Fibroblast of the aortic adventitia (primary cell): ENCODE results near the gene TMEM178A. TPM values are rescaled to one million over a fixed set of nuclear protein-coding genes. Genes with fewer than 3 reads are reported as not detected.

Source experiments
- DNase-seq: peaks from one replicate; pipeline ENCODE4 v3.0.0-alpha.2; 2010; ENCODE audit warnings: low read depth
- H3K4me3 ChIP-seq: 2 replicates; pipeline ENCODE4 v1.5.1; 2011; ENCODE audit warnings: low read depth, mild to moderate bottlenecking, control low read depth, low read length, moderate library complexity
- total RNA-seq: library from RNA; depleted of rRNA; stranded (reverse); fragments of >200 nt; gene quantifications from 2 replicates; pipeline ENCODE4 v1.2.3, GENCODE V29; 2012; ENCODE audit warnings: low replicate concordance
- TF ChIP-seq, protein P1 (sequence below): IDR thresholded peaks from 2 replicates; pipeline ENCODE4 v1.5.1; 2011; ENCODE audit warnings: mild to moderate bottlenecking, low read length, control low read depth, inconsistent platforms; ENCODE audit not compliant: insufficient read depth

TMEM178A gene
- total RNA-seq, 1 donor = 0.36 TPM

DNA sequence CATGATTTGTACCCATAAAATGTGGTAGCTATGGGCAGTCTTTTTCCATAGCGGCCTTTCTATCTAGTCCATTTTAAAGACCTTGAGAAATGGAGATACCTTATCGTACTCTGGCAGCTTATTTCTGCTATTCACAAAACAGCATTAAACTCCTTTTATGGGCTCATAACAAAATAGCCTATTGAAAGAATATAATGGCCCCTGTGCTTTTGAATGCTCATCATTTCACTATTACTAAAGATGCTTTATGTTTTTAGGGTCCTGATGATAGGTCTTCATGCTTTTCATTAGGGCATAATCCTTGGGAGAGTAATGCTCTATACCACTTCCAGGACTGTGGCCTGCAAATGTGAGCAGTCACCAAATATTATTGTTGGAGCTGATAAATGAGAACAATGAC, 7.3 kb upstream of the TMEM178A start:
- H3K4me3 ChIP-seq = no peak overlapping the region
- TF ChIP-seq, protein P1, sequence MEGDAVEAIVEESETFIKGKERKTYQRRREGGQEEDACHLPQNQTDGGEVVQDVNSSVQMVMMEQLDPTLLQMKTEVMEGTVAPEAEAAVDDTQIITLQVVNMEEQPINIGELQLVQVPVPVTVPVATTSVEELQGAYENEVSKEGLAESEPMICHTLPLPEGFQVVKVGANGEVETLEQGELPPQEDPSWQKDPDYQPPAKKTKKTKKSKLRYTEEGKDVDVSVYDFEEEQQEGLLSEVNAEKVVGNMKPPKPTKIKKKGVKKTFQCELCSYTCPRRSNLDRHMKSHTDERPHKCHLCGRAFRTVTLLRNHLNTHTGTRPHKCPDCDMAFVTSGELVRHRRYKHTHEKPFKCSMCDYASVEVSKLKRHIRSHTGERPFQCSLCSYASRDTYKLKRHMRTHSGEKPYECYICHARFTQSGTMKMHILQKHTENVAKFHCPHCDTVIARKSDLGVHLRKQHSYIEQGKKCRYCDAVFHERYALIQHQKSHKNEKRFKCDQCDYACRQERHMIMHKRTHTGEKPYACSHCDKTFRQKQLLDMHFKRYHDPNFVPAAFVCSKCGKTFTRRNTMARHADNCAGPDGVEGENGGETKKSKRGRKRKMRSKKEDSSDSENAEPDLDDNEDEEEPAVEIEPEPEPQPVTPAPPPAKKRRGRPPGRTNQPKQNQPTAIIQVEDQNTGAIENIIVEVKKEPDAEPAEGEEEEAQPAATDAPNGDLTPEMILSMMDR = no peak
- DNase-seq = no peak

DNA sequence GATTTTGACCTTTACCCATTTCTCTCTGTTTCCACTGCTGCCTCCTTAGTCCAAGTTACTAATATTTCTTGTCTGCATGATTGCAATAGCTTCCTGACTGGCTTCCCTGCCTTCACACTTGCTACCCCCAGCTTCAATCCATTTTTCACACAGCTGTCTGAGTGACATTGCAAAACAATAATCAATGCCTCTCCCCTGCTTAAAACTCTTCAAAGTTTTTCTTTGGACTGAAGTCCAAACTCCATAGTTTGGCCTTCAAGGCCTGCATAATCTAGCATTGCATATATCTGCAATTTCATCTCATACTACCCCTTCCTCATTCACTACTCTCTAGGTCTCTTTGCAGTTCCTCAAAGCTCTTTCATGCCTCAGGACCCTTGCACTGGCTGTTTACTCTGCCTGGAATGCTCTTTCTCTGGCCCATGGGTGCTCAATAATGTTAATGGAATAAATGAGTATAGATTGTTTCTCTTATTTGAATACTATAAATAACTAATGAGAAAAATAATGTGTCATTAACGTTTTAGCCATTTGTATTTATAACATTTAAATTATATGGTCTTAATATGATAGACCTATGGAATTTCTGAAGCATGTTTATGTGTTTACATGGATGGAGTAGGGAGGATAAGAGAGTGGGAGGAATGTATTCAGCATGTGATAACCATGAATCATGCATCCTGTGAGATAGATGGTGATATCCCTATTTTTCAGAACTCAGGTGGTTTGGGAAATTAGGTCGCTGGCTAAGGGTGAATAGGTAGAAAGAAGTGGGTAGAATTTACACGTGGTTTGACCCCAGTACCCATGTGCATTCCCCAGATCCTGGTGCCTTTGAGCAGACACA, 5.7 kb upstream of the TMEM178A start:
- TF ChIP-seq, protein P1 = no peak
- H3K4me3 ChIP-seq = no peak overlapping the region
- no peak for DNase-seq

DNA sequence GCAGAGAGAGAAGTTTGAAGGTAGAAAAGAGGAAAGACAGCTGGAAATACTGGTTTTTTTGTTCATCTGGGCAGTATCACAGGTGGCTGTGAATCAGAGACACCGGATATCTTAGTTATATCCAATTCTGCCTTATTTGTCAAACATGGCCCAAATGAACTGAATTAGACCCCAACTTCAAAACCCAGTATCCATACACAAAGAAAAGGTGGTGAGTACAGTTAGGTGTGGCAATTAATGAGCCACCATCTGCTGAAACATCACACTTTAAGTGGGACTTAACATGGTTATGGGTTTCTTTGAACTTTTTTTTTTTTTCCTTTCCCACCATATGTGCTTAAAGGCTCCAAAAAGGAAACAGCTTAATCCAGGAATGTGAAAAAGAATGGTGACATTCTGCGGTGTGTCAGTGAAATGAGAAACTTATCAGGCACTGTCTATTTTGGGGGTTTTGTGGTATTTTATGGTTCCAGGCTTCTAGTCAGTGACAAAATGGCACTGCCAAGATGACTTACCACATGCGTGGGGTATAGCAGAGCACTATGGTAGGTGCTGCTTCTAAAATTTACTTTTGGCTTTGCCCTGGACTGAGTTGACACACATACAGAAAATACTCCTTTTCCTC, 5.0 kb upstream of the TMEM178A start:
- no peak for DNase-seq
- TF ChIP-seq, protein P1 = no peak

DNA sequence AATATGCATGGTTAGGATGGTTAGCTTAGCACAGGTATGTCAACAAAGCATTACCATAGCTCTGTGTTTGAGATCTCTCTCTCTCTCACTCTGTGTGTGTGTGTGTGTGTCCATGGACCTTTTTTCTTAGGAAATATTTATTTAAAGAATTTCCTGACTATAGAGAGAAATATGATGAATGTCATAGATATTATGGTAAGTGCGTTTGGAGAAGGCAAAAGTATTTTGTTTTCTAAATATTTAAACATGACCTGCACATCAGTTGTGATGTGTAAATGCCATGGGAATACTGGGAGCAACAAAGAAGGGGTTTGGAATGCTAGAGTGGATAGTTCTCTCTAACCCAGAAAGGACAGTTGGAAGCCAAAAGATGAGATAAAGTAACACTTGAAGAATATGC, 3.9 kb upstream of the TMEM178A start:
- DNase-seq = peak; percentile 48
- TF ChIP-seq, protein P1 = no peak
- H3K4me3 ChIP-seq = no peak overlapping the region

More for the DNA sequence above, 5.0 kb upstream of the TMEM178A start:
- no peak overlapping the region for H3K4me3 ChIP-seq

DNA sequence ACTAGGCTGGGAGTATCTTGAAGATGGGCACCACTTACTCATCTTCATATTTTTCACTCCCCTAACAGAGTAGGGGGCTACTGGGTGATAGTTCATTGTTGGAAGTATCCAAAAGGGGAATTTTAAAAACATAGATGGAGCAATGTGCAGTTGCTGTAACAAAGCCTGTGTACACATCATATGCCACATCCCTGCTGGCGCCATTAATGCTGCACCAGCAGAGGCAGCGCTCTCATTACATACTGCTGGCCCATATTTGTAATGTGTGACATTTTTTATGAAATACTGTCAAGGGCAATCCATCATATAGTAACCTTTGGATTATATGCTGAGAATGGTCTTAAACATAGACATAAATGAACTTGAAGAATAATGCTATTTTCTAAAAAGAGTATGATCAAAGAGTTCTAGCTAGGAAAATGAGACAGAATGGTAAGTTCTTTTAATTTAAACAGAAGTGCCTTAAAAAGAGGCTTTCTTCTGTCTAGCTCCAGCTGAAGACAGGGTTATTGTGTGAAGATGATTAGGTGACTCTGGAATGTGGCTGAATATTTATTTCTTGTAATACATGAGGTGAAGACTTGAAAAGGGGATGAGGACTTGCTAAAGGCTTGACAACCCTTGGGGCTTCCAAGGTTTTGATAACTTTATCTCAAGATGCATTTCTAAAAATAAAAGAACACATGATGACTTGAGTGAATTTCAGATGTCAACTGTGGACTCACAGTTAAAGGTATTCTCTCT, 2.4 kb upstream of the TMEM178A start:
- no peak overlapping the region for H3K4me3 ChIP-seq
- TF ChIP-seq, protein P1 = no peak
- peak; percentile 20 for DNase-seq

DNA sequence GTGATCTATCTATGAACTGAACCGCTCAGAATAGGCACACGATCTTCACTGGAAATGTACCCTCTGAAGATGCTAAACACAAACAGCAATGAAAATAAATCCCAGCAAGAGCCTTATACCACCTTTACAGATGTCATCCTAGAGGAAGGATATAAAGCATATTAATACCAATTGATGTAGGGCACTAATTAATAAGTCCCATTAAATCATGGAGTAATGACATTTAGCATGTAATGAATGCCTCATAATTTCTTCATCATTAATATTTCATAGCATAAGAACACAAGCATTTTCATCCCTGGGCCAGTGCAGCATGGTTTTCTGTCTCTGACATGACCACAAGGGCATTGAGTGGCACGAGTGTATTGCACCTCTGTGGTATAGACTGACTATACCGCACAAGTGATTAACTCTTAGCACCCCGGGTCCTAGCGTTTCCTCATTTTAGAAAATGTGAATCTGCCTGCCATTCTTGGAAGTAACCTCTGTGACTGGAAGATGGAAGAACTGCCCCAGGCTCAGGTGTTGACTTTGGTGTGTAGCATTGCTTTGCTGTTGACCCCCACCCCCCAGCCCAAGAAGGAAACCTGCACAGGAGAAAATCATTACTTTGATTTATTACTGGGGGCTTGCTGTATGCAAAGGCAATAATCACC, 1.4 kb upstream of the TMEM178A start:
- no peak for DNase-seq
- no peak overlapping the region for H3K4me3 ChIP-seq
- TF ChIP-seq, protein P1 = no peak
